CD4-positive, CD25-positive, alpha-beta regulatory T cell (primary cell): ENCODE results near the gene IQSEC1. TPM values are rescaled to one million over a fixed set of nuclear protein-coding genes. Genes with fewer than 3 reads are reported as not detected.

ENCODE experiments used
- ATAC-seq, 2 donors: fragments of 150-1000 bp; cut with Tn5 transposase; one replicate each; pipeline ENCODE4 v1.10.0; 2021; ENCODE audit warnings: low read depth in 2 of 2, moderate number of reproducible peaks in 2 of 2, moderate library complexity in 1 of 2
- DNase-seq, 3 donors: peaks; one replicate each; pipeline versions ENCODE4 v3.0.0 to v3.0.0-alpha.2; 2012 to 2022; ENCODE audit warnings: mixed read lengths in 1 of 3
- H3K27ac ChIP-seq: one replicate; pipeline ENCODE4 v1.7.0; 2013; ENCODE audit warnings: mild to moderate bottlenecking, low read length; ENCODE audit not compliant: insufficient read depth, poor library complexity, severe bottlenecking
- H3K27me3 ChIP-seq: one replicate; pipeline ENCODE4 v1.7.0; 2013; ENCODE audit warnings: low read length; ENCODE audit not compliant: control insufficient read depth, insufficient read depth
- H3K36me3 ChIP-seq: one replicate; pipeline ENCODE4 v1.7.0; 2013; ENCODE audit warnings: mild to moderate bottlenecking, low read length, moderate library complexity; ENCODE audit not compliant: control insufficient read depth, insufficient read depth
- H3K4me1 ChIP-seq: 2 replicates; pipeline ENCODE4 v1.7.0; 2013; ENCODE audit warnings: mild to moderate bottlenecking, low read length; ENCODE audit not compliant: insufficient read depth, control insufficient read depth, poor library complexity, severe bottlenecking
- H3K4me3 ChIP-seq: one replicate; pipeline ENCODE4 v1.7.0; 2013; ENCODE audit warnings: low read depth, mild to moderate bottlenecking, low read length, moderate library complexity
- H3K9me3 ChIP-seq, 2 experiments: 1 replicate in 1 of 2; 2 replicates in 1 of 2; pipeline ENCODE4 v1.7.0; 2013; ENCODE audit warnings: low read length in 2 of 2, mild to moderate bottlenecking in 1 of 2, moderate library complexity in 1 of 2; ENCODE audit not compliant: control insufficient read depth in 2 of 2
- H3K27ac Mint-ChIP-seq, 3 donors: one replicate each; pipeline ENCODE4 v1.8.0; 2020 to 2022; ENCODE audit warnings: mild to moderate bottlenecking in 3 of 3, mixed read lengths in 3 of 3, moderate library complexity in 2 of 3
- H3K27me3 Mint-ChIP-seq: one replicate; pipeline ENCODE4 v1.8.0; 2022; ENCODE audit warnings: mild to moderate bottlenecking, mixed read lengths
- H3K36me3 Mint-ChIP-seq: one replicate; pipeline ENCODE4 v1.8.0; 2020; ENCODE audit warnings: mixed read lengths
- H3K4me1 Mint-ChIP-seq, 4 donors: one replicate each; pipeline ENCODE4 v1.8.0; 2020 to 2022; ENCODE audit warnings: mixed read lengths in 4 of 4, mild to moderate bottlenecking in 1 of 4
- H3K4me3 Mint-ChIP-seq, 4 donors: one replicate each; pipeline ENCODE4 v1.8.0; 2020 to 2022; ENCODE audit warnings: mild to moderate bottlenecking in 4 of 4, mixed read lengths in 4 of 4, moderate library complexity in 3 of 4
- H3K9me3 Mint-ChIP-seq, 7 donors: one replicate each; pipeline ENCODE4 v1.8.0; 2020 to 2022; ENCODE audit warnings: mixed read lengths in 7 of 7, mild to moderate bottlenecking in 3 of 7, moderate library complexity in 2 of 7
- polyA plus RNA-seq, 4 donors: library from polyadenylated mRNA; unstranded; fragments of 300-500 nt; fragmentation: Illumina TruSeq; gene quantifications; one replicate each; pipeline ENCODE4 v1.2.3, GENCODE V29; 2021
- total RNA-seq: library from RNA; stranded (reverse); gene quantifications from one replicate; pipeline ENCODE4 v1.2.3, GENCODE V29; 2022

IQSEC1 gene
- total and polyA plus RNA-seq, 5 donors from 2014 or later = 17.7 to 131 (median 21.1) TPM

DNA sequence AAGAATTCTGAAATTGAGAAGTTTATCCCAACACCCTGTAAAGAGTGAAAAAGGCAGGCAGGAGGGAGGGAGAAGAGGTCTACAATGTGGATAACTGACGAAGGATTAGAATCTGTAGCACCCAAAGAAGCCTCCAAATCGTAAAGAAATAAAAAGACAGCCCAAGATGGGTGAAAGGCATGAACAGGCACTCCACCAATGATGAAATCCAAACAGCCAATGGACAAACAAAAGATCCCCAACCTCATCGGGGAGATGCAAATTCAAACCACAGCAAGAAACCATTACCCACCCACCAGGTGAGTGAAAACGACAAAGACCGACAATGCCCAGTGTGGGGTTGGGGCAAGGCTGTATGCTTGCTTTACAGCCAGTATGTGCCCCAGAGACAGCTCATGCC is 85.6 kb downstream of the IQSEC1 start:
- Mint-ChIP-seq H3K27me3 (no peaks in the 10 kb centered on the region), H3K4me1 (peaks cover 13 to 81% (median 41%) of the 10 kb centered on the region in 4 donors), H3K9me3 (no peaks in the 10 kb centered on the region), H3K4me3 (peak overlapping the region in 1 of 4 donors; percentile 7), H3K27ac (peak overlapping the region in 1 of 3 donors; percentile 36), H3K36me3 (peaks cover 5% of the 10 kb centered on the region)
- DNase-seq (no peak), ATAC-seq (no peak)
- Histone ChIP-seq H3K4me3 (no peak overlapping the region), H3K27me3 (no peaks in the 10 kb centered on the region), H3K4me1 (peaks cover 36% of the 10 kb centered on the region), H3K36me3 (peaks cover 23% of the 10 kb centered on the region), H3K27ac (no peak overlapping the region), H3K9me3 (no peaks in the 10 kb centered on the region)

DNA sequence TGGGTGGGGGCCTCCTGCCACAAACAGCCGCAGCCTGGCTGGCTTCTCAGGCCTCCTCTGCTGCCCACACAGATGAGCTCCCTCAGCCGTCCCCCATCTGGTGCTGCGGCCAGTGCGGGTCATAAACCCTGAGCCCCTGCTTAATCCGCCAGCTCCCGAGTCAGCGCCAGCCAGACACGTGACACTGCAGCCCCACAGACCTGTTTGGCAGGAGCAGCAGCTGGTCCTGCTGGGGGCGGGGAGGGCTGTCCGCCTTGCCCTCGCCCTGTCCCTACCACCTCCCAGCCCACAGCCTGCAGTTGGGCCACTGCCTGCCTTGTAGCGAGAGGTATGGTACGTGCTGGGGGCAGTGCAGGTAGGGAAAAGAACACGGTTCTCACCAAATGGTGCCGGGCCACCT is 86.2 kb downstream of the IQSEC1 start:
- Histone ChIP-seq H3K9me3 (no peaks in the 10 kb centered on the region), H3K27me3 (no peaks in the 10 kb centered on the region), H3K27ac (no peak overlapping the region), H3K4me1 (peaks cover 31% of the 10 kb centered on the region), H3K4me3 (no peak overlapping the region), H3K36me3 (peaks cover 23% of the 10 kb centered on the region)
- DNase-seq (no peak), ATAC-seq (no peak)
- Mint-ChIP-seq H3K27ac (no peak overlapping the region), H3K4me1 (peaks cover 13 to 81% (median 38%) of the 10 kb centered on the region in 4 donors), H3K27me3 (no peaks in the 10 kb centered on the region), H3K36me3 (peaks cover 5% of the 10 kb centered on the region), H3K4me3 (peak overlapping the region in 1 of 4 donors; percentile 7), H3K9me3 (no peaks in the 10 kb centered on the region)

DNA sequence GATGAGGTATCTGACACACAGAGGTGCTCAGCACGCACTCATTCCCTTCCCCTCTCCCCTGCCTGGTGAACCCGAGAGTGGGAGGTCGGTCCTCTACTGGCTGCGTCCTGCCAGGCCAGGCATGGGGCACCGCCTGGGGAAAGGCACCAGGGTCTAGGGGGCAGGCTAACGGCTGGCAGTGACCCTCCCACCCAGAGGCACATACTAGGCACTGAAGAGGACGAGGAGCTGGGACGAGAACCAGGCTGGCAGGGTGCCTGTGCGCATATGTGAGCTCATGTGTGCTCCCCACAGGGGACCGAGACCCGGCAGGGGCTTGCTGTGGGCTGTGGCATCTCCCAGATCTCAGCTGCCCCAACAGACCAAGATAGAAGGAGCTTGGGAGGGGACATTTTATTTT is 86.7 kb downstream of the IQSEC1 start:
- Mint-ChIP-seq H3K4me1 (peaks cover 14 to 81% (median 37%) of the 10 kb centered on the region in 4 donors), H3K27me3 (no peaks in the 10 kb centered on the region), H3K27ac (no peak overlapping the region), H3K9me3 (no peaks in the 10 kb centered on the region), H3K4me3 (no peak overlapping the region), H3K36me3 (peaks cover 5% of the 10 kb centered on the region)
- no peak overlapping the region for H3K27ac ChIP-seq
- H3K4me3 ChIP-seq = no peak overlapping the region
- H3K36me3 ChIP-seq = peaks cover 23% of the 10 kb centered on the region
- H3K4me1 ChIP-seq = peaks cover 29% of the 10 kb centered on the region
- no peaks in the 10 kb centered on the region for H3K9me3 ChIP-seq
- ATAC-seq = no peak
- H3K27me3 ChIP-seq = no peaks in the 10 kb centered on the region
- DNase-seq = no peak

DNA sequence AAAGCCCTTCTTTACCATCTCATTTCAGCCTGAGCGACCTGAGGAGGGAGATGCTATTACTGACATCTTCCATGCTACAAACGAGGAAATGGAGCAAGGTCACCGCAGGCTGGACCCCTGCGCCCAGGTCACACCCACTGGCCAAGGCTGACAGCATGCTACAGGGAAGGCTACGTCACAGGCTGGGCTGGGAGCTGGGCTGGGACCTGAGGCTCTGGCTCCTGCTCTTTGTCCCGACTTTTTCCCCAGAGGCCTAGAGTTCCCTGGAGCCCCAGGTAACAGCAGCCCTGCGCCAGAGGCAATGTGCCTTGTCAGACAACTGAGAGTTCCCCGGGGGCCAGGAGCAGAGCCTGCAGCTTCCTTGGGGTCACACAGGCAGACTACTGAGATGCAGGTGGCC is 87.2 kb downstream of the IQSEC1 start:
- no peak for DNase-seq
- peaks cover 28% of the 10 kb centered on the region for H3K4me1 ChIP-seq

DNA sequence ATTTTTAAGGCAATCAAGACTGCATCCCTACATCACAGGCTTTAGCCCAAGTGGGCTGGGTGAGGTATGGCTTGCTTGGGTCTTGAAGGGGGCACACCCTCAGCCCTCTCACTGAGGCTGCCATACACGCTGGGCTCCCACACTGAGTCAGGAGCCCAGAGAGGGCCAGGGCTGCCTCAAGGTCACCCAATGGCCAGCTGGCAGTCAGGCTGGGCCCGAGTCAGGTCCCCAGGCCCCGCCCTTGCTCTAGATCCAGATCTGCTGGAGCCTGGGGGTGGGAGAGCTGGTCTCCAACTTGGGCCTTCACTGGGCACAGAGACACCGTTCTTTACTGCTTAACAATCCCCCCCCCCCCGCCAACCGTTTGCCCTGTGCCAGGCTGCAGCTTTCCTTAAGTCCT is 88.1 kb downstream of the IQSEC1 start:
- peaks cover 20% of the 10 kb centered on the region for H3K36me3 ChIP-seq
- Mint-ChIP-seq H3K4me1 (peaks cover 20 to 81% (median 31%) of the 10 kb centered on the region in 4 donors), H3K36me3 (peaks cover 5% of the 10 kb centered on the region)

More for the DNA sequence above, 87.2 kb downstream of the IQSEC1 start:
- ATAC-seq = no peak
- no peak overlapping the region for H3K4me3 ChIP-seq
- peaks cover 19% of the 10 kb centered on the region for H3K36me3 ChIP-seq
- no peaks in the 10 kb centered on the region for H3K9me3 ChIP-seq
- Mint-ChIP-seq H3K27me3 (no peaks in the 10 kb centered on the region), H3K4me1 (peaks cover 19 to 81% (median 36%) of the 10 kb centered on the region in 4 donors), H3K9me3 (no peaks in the 10 kb centered on the region), H3K4me3 (no peak overlapping the region), H3K27ac (no peak overlapping the region), H3K36me3 (peaks cover 5% of the 10 kb centered on the region)
- no peak overlapping the region for H3K27ac ChIP-seq
- no peaks in the 10 kb centered on the region for H3K27me3 ChIP-seq

DNA sequence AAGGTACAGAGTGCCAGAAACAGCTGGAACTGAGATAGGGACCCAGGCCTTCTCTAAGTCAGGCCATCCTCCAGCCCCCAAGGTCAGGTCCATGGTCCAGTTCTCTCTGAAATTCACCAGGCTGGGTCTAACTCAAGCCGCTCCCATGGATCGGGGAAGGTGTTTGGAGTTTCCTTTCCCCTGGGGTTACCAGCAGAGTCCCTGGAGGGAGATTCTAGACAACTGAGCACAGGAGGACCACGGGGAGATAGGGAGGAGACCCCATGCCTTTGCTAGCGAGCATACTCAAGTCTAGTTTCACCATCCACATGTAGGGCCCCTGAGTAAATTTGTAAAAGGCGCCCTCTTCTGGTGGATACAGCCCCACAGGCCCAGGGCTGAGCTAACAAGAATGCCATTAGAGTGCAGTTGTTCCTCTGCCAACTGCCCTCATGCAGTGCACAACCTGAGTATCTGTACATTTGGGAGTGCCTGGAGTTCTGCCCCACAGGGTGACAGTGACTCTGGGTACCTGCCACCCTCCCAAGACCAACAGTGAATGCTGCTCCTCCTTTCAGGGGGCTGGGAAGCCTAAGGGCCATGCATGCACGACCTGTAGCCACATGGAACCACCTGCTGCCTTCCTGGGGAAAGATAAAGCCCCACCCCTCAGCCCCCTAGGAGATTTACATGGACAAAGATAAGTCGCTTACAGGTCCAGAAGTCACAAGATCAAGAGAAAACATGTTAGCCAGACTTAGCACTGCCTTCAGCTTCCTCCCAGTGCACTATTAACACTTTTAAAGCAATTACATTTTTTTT is 89.0 kb downstream of the IQSEC1 start:
- Histone ChIP-seq H3K27me3 (no peaks in the 10 kb centered on the region), H3K36me3 (peaks cover 27% of the 10 kb centered on the region), H3K4me1 (peaks cover 22% of the 10 kb centered on the region), H3K4me3 (no peak overlapping the region), H3K9me3 (no peaks in the 10 kb centered on the region), H3K27ac (no peak overlapping the region)
- no peaks in the 10 kb centered on the region for H3K9me3 Mint-ChIP-seq
- H3K4me1 Mint-ChIP-seq = peaks cover 15 to 78% (median 30%) of the 10 kb centered on the region in 4 donors
- H3K27me3 Mint-ChIP-seq = no peaks in the 10 kb centered on the region
- peak; percentile 18 to 65 (median 50) for DNase-seq
- peaks cover 5% of the 10 kb centered on the region for H3K36me3 Mint-ChIP-seq
- no peak overlapping the region for H3K27ac Mint-ChIP-seq
- peak; percentile 68 to 71 for ATAC-seq
- peak overlapping the region in 2 of 4 donors; percentile 10 to 48 for H3K4me3 Mint-ChIP-seq

More for the DNA sequence above, 88.1 kb downstream of the IQSEC1 start:
- DNase-seq (no peak), ATAC-seq (no peak)
- Mint-ChIP-seq H3K27me3 (no peaks in the 10 kb centered on the region), H3K27ac (no peak overlapping the region), H3K9me3 (no peaks in the 10 kb centered on the region), H3K4me3 (peak overlapping the region in 1 of 4 donors; percentile 61)
- Histone ChIP-seq H3K9me3 (no peaks in the 10 kb centered on the region), H3K27ac (no peak overlapping the region), H3K4me1 (peaks cover 26% of the 10 kb centered on the region), H3K4me3 (no peak overlapping the region), H3K27me3 (no peaks in the 10 kb centered on the region)

DNA sequence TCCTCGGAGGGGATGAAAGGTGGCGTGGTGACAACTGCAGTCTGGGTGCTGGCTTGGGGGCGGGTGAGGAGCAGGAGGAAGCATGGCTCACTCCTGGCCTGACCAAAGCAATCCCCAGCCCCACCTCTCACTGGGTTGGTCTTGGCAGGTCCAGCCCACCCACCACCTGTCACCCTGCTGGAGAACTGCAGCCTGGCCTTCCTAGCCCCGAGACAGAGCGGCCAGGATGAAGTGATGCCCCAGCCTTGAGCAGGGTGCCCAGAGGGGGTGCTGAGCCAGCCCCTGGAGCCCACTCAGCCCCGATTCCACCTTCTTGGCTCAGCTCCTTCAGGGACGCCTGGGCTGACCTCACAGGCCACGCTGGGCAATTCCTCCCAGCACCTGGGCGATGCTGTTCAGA is 89.9 kb downstream of the IQSEC1 start:
- DNase-seq = no peak
- H3K27me3 Mint-ChIP-seq = no peaks in the 10 kb centered on the region
- Histone ChIP-seq H3K27ac (no peak overlapping the region), H3K4me1 (peaks cover 22% of the 10 kb centered on the region), H3K9me3 (no peaks in the 10 kb centered on the region), H3K36me3 (peaks cover 29% of the 10 kb centered on the region), H3K27me3 (no peaks in the 10 kb centered on the region), H3K4me3 (no peak overlapping the region)
- no peak overlapping the region for H3K4me3 Mint-ChIP-seq
- H3K4me1 Mint-ChIP-seq = peaks cover 14 to 75% (median 27%) of the 10 kb centered on the region in 4 donors
- H3K9me3 Mint-ChIP-seq = no peaks in the 10 kb centered on the region
- peak overlapping the region in 1 of 3 donors; percentile 67 for H3K27ac Mint-ChIP-seq
- no peak for ATAC-seq
- H3K36me3 Mint-ChIP-seq = peaks cover 7% of the 10 kb centered on the region
